A549 (cell line): ENCODE results near the gene BTK. TPM values are rescaled to one million over a fixed set of nuclear protein-coding genes. Genes with fewer than 3 reads are reported as not detected.

Experiments used
- ATAC-seq, 2 experiments: fragments of 200-7000 bp in 1 of 2; fragments of >200 bp in 1 of 2; cut with Nextera tagmentation in 1 of 2; cut with Tn5 transposase in 1 of 2; 3 replicates each; pipeline versions ENCODE4 v1.8.0 to v1.9.1; 2018 to 2020; ENCODE audit warnings: mild to moderate bottlenecking in 1 of 2, moderate library complexity in 1 of 2
- CTCF ChIA-PET: fragments of 300-600 bp; sonication (Branson Sonifier 250); formaldehyde crosslinking; extraction: SDS; loops from one replicate; lab custom pipeline; 2021; ENCODE audit warnings: antibody characterized with exemption, inconsistent platforms; lab: Yijun Ruan, JAX
- POLR2A ChIA-PET: fragments of 350-600 bp; formaldehyde crosslinking; extraction: SDS; loops from one replicate; lab custom pipeline; 2021; ENCODE audit warnings: antibody characterized with exemption, inconsistent platforms; lab: Yijun Ruan, JAX
- DNase-seq, 2 experiments: peaks; one replicate each; pipeline versions ENCODE4 v3.0.0 to v3.0.0-alpha.2; 2011 to 2016; ENCODE audit warnings: low read depth in 1 of 2, low spot score in 1 of 2
- FAIRE-seq: peaks from 2 replicates; lab custom pipeline; 2011; peaks lifted over from hg19 to GRCh38; lab: Jason Lieb, UNC
- H3K27ac ChIP-seq, 2 experiments: fragments of >200 bp; sonication (Bioruptor Twin); formaldehyde crosslinking; 3 replicates each; pipeline ENCODE4 v1.5.1; 2016 to 2017
- H3K4me1 ChIP-seq: fragments of >200 bp; sonication (Bioruptor Twin); formaldehyde crosslinking; 3 replicates; pipeline ENCODE4 v1.6.1; 2016
- H3K4me2 ChIP-seq: fragments of >200 bp; sonication (Bioruptor Twin); formaldehyde crosslinking; 3 replicates; pipeline ENCODE4 v1.6.1; 2016
- H3K4me3 ChIP-seq: fragments of >200 bp; sonication (Bioruptor Twin); formaldehyde crosslinking; 3 replicates; pipeline ENCODE4 v1.5.1; 2016
- H3K9me3 ChIP-seq: fragments of >200 bp; sonication (Bioruptor Twin); formaldehyde crosslinking; 3 replicates; pipeline ENCODE4 v1.6.1; 2016
- ATOH8 ChIP-seq: fragments of 250-450 bp; sonication (Bioruptor Pico); IDR thresholded peaks from 2 replicates; pipeline ENCODE4 v1.5.0; 2020; ENCODE audit warnings: low read depth, mild to moderate bottlenecking, moderate library complexity
- BCL3 ChIP-seq: fragments of >200 bp; sonication (Bioruptor Twin); formaldehyde crosslinking; IDR thresholded peaks from 3 replicates; pipeline ENCODE4 v1.6.1; 2016
- BHLHE40 ChIP-seq: IDR thresholded peaks from 2 replicates; pipeline ENCODE4 v1.6.1; 2012; ENCODE audit warnings: low read depth, low read length, inconsistent platforms
- CBX8 ChIP-seq: fragments of 200-600 bp; sonication (generic); IDR thresholded peaks from 2 replicates; pipeline ENCODE4 v1.6.1; 2016
- CEBPB ChIP-seq, 2 experiments: fragments of >200 bp in 1 of 2; sonication (Bioruptor Twin) in 1 of 2; formaldehyde crosslinking in 1 of 2; IDR thresholded peaks; 2 replicates each; pipeline ENCODE4 v1.6.1; 2012 to 2016
- CHD2 ChIP-seq: fragments of 150-350 bp; IDR thresholded peaks from 2 replicates; pipeline ENCODE4 v1.6.1; 2014; ENCODE audit warnings: low read length; ENCODE audit not compliant: partially characterized antibody
- E2F6 ChIP-seq: IDR thresholded peaks from 2 replicates; pipeline ENCODE4 v1.6.1; 2012; ENCODE audit warnings: low read depth, borderline replicate concordance
- EHMT2 ChIP-seq: fragments of 200-600 bp; sonication (generic); IDR thresholded peaks from 2 replicates; pipeline ENCODE4 v1.6.1; 2016; ENCODE audit warnings: antibody characterized with exemption, low read depth, mild to moderate bottlenecking, moderate library complexity
- EP300 ChIP-seq, 2 experiments: fragments of >200 bp; sonication (Bioruptor Twin); formaldehyde crosslinking; IDR thresholded peaks; 2 replicates in 1 of 2; 3 replicates in 1 of 2; pipeline ENCODE4 v1.6.1; 2016 to 2017
- FOXS1 ChIP-seq: fragments of 250-450 bp; sonication (Bioruptor Pico); IDR thresholded peaks from 2 replicates; pipeline ENCODE4 v1.5.0; 2020; ENCODE audit warnings: mild to moderate bottlenecking, moderate library complexity
- HES2 ChIP-seq: fragments of >200 bp; sonication (Bioruptor Twin); formaldehyde crosslinking; IDR thresholded peaks from 2 replicates; pipeline ENCODE4 v1.6.1; 2016
- HMGXB4 ChIP-seq: fragments of 250-450 bp; sonication (Bioruptor Pico); IDR thresholded peaks from 2 replicates; pipeline ENCODE4 v1.5.0; 2021; ENCODE audit warnings: mild to moderate bottlenecking, moderate library complexity, borderline replicate concordance
- HOXA7 ChIP-seq: fragments of 250-450 bp; sonication (Bioruptor Pico); IDR thresholded peaks from 2 replicates; pipeline ENCODE4 v1.5.0; 2020; ENCODE audit warnings: mild to moderate bottlenecking, moderate library complexity
- HOXB5 ChIP-seq: fragments of 250-450 bp; sonication (Bioruptor Pico); IDR thresholded peaks from 2 replicates; pipeline ENCODE4 v1.5.0; 2020; ENCODE audit warnings: mild to moderate bottlenecking, moderate library complexity
- JUNB ChIP-seq: fragments of >200 bp; sonication (Bioruptor Twin); formaldehyde crosslinking; IDR thresholded peaks from 2 replicates; pipeline ENCODE4 v1.6.1; 2016
- MAFK ChIP-seq: fragments of 450-650 bp; IDR thresholded peaks from 2 replicates; pipeline ENCODE4 v1.6.1; 2014; ENCODE audit not compliant: partially characterized antibody
- NPAS2 ChIP-seq: fragments of 250-450 bp; sonication (Bioruptor Pico); IDR thresholded peaks from 2 replicates; pipeline ENCODE4 v1.8.0; 2022; ENCODE audit warnings: mild to moderate bottlenecking, moderate library complexity, borderline replicate concordance
- PHF8 ChIP-seq: fragments of 200-600 bp; sonication (generic); IDR thresholded peaks from 2 replicates; pipeline ENCODE4 v1.6.1; 2016; ENCODE audit warnings: low read depth, mild to moderate bottlenecking, antibody characterized with exemption, moderate library complexity, borderline replicate concordance
- POLR2A ChIP-seq: IDR thresholded peaks from 2 replicates; pipeline ENCODE4 v1.6.1; 2012; ENCODE audit warnings: mild to moderate bottlenecking, low read length
- RARB ChIP-seq: fragments of 250-450 bp; sonication (Bioruptor Pico); IDR thresholded peaks from 2 replicates; pipeline ENCODE4 v1.8.0; 2021; ENCODE audit warnings: mild to moderate bottlenecking, moderate library complexity
- RNF2 ChIP-seq: fragments of 200-600 bp; sonication (generic); IDR thresholded peaks from 2 replicates; pipeline ENCODE4 v1.6.1; 2016; ENCODE audit warnings: low read depth, mild to moderate bottlenecking, antibody characterized with exemption, moderate library complexity, borderline replicate concordance
- SMC3 ChIP-seq: fragments of >200 bp; sonication (Bioruptor Twin); formaldehyde crosslinking; IDR thresholded peaks from 3 replicates; pipeline ENCODE4 v1.6.1; 2018; ENCODE audit warnings: inconsistent platforms
- SREBF2 ChIP-seq: fragments of 450-650 bp; IDR thresholded peaks from 2 replicates; pipeline ENCODE4 v1.6.1; 2014; ENCODE audit warnings: mild to moderate bottlenecking, moderate library complexity
- TFCP2L1 ChIP-seq: fragments of 250-450 bp; sonication (Bioruptor Pico); IDR thresholded peaks from 2 replicates; pipeline ENCODE4 v1.5.0; 2021; ENCODE audit warnings: mild to moderate bottlenecking
- TP53 ChIP-seq: fragments of 250-450 bp; sonication (Bioruptor Pico); IDR thresholded peaks from 2 replicates; pipeline ENCODE4 v1.5.0; 2021; ENCODE audit warnings: mild to moderate bottlenecking, moderate library complexity
- ZC3H11A ChIP-seq: fragments of 450-650 bp; IDR thresholded peaks from 2 replicates; pipeline ENCODE4 v1.6.1; 2014; ENCODE audit warnings: antibody characterized with exemption, mild to moderate bottlenecking
- WGBS: methylation state at CpG from one replicate; pipeline ENCODE4 v1.1.6; 2017; ENCODE audit errors: missing lambda C conversion rate; 5-methylcytosine and 5-hydroxymethylcytosine counted together
- polyA plus RNA-seq, 4 experiments: library from polyadenylated mRNA; depleted of rRNA in 3 of 4; stranded (reverse); fragments of >200 nt; fragmentation: RNase III in 1 of 4; extraction: RNeasy Plus Mini Kit Qiagen cat#74134 plus additional on column Dnase treatment in 1 of 4; gene quantifications; 2 replicates in 3 of 4; 3 replicates in 1 of 4; pipeline ENCODE4 v1.2.3, GENCODE V29; 2011 to 2017

The BTK gene
- polyA plus RNA-seq, 2 of the 4 experiments (the other 2 are of a cell fraction), result 0.18 to 0.26 TPM

- Histone ChIP-seq H3K27ac (no peak overlapping the region), H3K9me3 (no peaks in the 10 kb centered on the region), H3K4me3 (no peak overlapping the region), H3K4me2 (no peak overlapping the region), H3K4me1 (no peaks in the 10 kb centered on the region)
- DNase-seq (no peak), FAIRE-seq (no peak), ATAC-seq (no peak)
- TF ChIP-seq BCL3 (no peak), HOXA7 (CRISPR knock-in tag) (peak; percentile 72; the same call in 1 of the 2 replicates), EP300 (IDR thresholded peaks at IDR 0.05) (no peak), EHMT2 (no peak), FOXS1 (CRISPR knock-in tag) (no peak), ZC3H11A (no peak), RNF2 (no peak), ATOH8 (CRISPR knock-in tag) (no peak)
- WGBS, result 93% methylated on average over 4 of the region's 4 CpGs
- ChIA-PET CTCF (no interaction called here), POLR2A (interaction anchor here (3.2 kb wide), 1 partner anchor 9 kb away, joined by 19 read pairs; the partner anchor contains the start of gene RPL36A)
Measured at GRCh38 chrX:101399825-101400224, 13.8 kb upstream of the BTK start.

- POLR2A ChIA-PET, result interaction anchor here (1.4 kb wide), 1 partner anchor 9 kb away, joined by 3 read pairs; the partner anchor contains the start of genes GLA and HNRNPH2
- DNase-seq, result no peak
- Histone ChIP-seq H3K9me3 (no peaks in the 10 kb centered on the region), H3K4me2 (no peak overlapping the region), H3K27ac (no peak overlapping the region), H3K4me1 (peaks cover 5% of the 10 kb centered on the region; the same call in 2 of the 3 replicates), H3K4me3 (no peak overlapping the region)
- CTCF ChIA-PET, result no interaction called here
- no peak for ATAC-seq
- WGBS, result 89% methylated on average over 4 of the region's 4 CpGs
- no peak for TF ChIP-seq HES2
- TF ChIP-seq MAFK, result peak; percentile 82
- FAIRE-seq, result no peak
Measured at GRCh38 chrX:101398694-101399093, 12.7 kb upstream of the BTK start.

- no peaks in the 10 kb centered on the region for H3K9me3 ChIP-seq
- FAIRE-seq (no peak), DNase-seq (no peak)
- WGBS, result 83% methylated on average over 4 of the region's 4 CpGs
- POLR2A ChIA-PET, result interaction anchor here (1.4 kb wide), 1 partner anchor 10 kb away, joined by 3 read pairs; the partner anchor contains the start of genes GLA and HNRNPH2
- H3K4me3 ChIP-seq, result no peak overlapping the region
- TF ChIP-seq CBX8 (no peak), FOXS1 (CRISPR knock-in tag) (no peak), RARB (CRISPR knock-in tag) (no peak), JUNB (no peak), ATOH8 (CRISPR knock-in tag) (no peak), CHD2 (no peak), HOXA7 (CRISPR knock-in tag) (no peak), SREBF2 (no peak), TP53 (CRISPR knock-in tag) (no peak), HOXB5 (CRISPR knock-in tag) (no peak), PHF8 (no peak), POLR2A (no peak), TFCP2L1 (CRISPR knock-in tag) (no peak), HMGXB4 (no peak), NPAS2 (CRISPR knock-in tag) (no peak), RNF2 (no peak), CEBPB (IDR thresholded peaks at IDR 0.05) (no peak), BHLHE40 (no peak), E2F6 (no peak), SMC3 (no peak)
- TF ChIP-seq, all 56 proteins: peak for 0
- peak; percentile 55 to 58 for ATAC-seq
- CTCF ChIA-PET, result no interaction called here
- Histone ChIP-seq H3K27ac (no peak overlapping the region), H3K4me2 (no peak overlapping the region), H3K4me1 (peaks cover 14% of the 10 kb centered on the region)
Measured at GRCh38 chrX:101397779-101398178, 11.8 kb upstream of the BTK start.
